C1 segment of cervical spinal cord (tissue), 14 donors: ENCODE data around the gene RBP3.
A peak's percentile ranks its signal among the peaks of the same experiment; 100 is the strongest.

Source experiments
- DNase-seq, 14 donors: peaks; one replicate each; lab custom pipeline; 2025; lab: John Stamatoyannopoulos, UW

Gene RBP3

GRCh38 chr10:47348138-47348651 is at the start of gene RBP3:
RBP3 (plus strand) TSS chr10:47348363; CDS start chr10:47348485, 122 bp downstream.
- peak in 1 of 14 donors; percentile 82 for DNase-seq

- DNase-seq: peak in 1 of 14 donors; percentile 20
These were observed 49.4 kb upstream of the RBP3 start for GRCh38 chr10:47298715-47299114.

GRCh38 chr10:47299611-47300428 is 48.3 kb upstream of the RBP3 start, which contains the start of gene GDF10:
GDF10 (plus strand) TSS chr10:47300197; CDS start chr10:47300652, 455 bp downstream.
- DNase-seq: no peak

GRCh38 chr10:47300429-47300931 is 47.7 kb upstream of the RBP3 start:
- no peak for DNase-seq

GRCh38 chr10:47301833-47302232 is 46.3 kb upstream of the RBP3 start:
- no peak for DNase-seq

- no peak for DNase-seq
These were observed 45.1 kb upstream of the RBP3 start for GRCh38 chr10:47303105-47303504.

GRCh38 chr10:47303866-47304265 is 44.3 kb upstream of the RBP3 start:
- no peak for DNase-seq

- no peak for DNase-seq
These were observed 42.6 kb upstream of the RBP3 start for GRCh38 chr10:47305566-47305965.

- no peak for DNase-seq
These were observed 41.6 kb upstream of the RBP3 start for GRCh38 chr10:47306387-47307210.

- DNase-seq: no peak
These were observed 40.8 kb upstream of the RBP3 start for GRCh38 chr10:47307381-47307780.

GRCh38 chr10:47308775-47309174 is 39.4 kb upstream of the RBP3 start:
- no peak for DNase-seq

- no peak for DNase-seq
These were observed 38.6 kb upstream of the RBP3 start for GRCh38 chr10:47309408-47310089.

- DNase-seq: no peak
These were observed 38.1 kb upstream of the RBP3 start for GRCh38 chr10:47310090-47310505.

GRCh38 chr10:47311193-47311931 is 36.8 kb upstream of the RBP3 start:
- DNase-seq: no peak

GRCh38 chr10:47311932-47312662 is 36.1 kb upstream of the RBP3 start:
- DNase-seq: peak; percentile 13 to 82 (median 64)

- no peak for DNase-seq
These were observed 35.5 kb upstream of the RBP3 start for GRCh38 chr10:47312663-47312995.

- DNase-seq: no peak
These were observed 33.7 kb upstream of the RBP3 start for GRCh38 chr10:47314416-47314970.

- DNase-seq: no peak
These were observed 32.7 kb upstream of the RBP3 start for GRCh38 chr10:47315421-47315820.

- DNase-seq: no peak
These were observed 32.0 kb upstream of the RBP3 start for GRCh38 chr10:47316131-47316530.

- DNase-seq: no peak
These were observed 30.9 kb upstream of the RBP3 start for GRCh38 chr10:47317251-47317650.
